Astrocyte of the spinal cord (primary cell): ENCODE data around the gene HBB.

Experiments used
- DNase-seq: peaks from one replicate; pipeline ENCODE4 v3.0.0; 2011; ENCODE audit warnings: low read depth, low spot score
- H3K4me3 ChIP-seq: 2 replicates; pipeline ENCODE4 v1.5.1; 2011; ENCODE audit warnings: low read depth, mild to moderate bottlenecking, low read length, moderate library complexity
- CTCF ChIP-seq: IDR thresholded peaks from 2 replicates; pipeline ENCODE4 v1.5.1; 2012; ENCODE audit warnings: low read depth, mild to moderate bottlenecking, low read length, inconsistent platforms
- in situ Hi-C: cut with HindIII; loops from 2 replicates; pipeline ENCODE4 v1.10.0; 2017; ENCODE audit warnings: low sequenced_read_pairs

The HBB gene

GRCh38 chr11:5196067-5196466, 30.8 kb downstream of the HBB start:
- in situ Hi-C loops: no loop called here
- no peak for DNase-seq
- TF ChIP-seq CTCF: no peak
- H3K4me3 ChIP-seq: no peak overlapping the region

GRCh38 chr11:5192738-5193137, 34.1 kb downstream of the HBB start:
- H3K4me3 ChIP-seq: no peak overlapping the region
- no peak for DNase-seq
- in situ Hi-C loops: no loop called here
- no peak for TF ChIP-seq CTCF

GRCh38 chr11:5188201-5188600, 38.7 kb downstream of the HBB start:
- no peak overlapping the region for H3K4me3 ChIP-seq
- in situ Hi-C loops: no loop called here
- no peak for TF ChIP-seq CTCF
- no peak for DNase-seq

- DNase-seq: no peak
- TF ChIP-seq CTCF: no peak
- in situ Hi-C loops: no loop called here
- no peak overlapping the region for H3K4me3 ChIP-seq
These were observed 48.6 kb downstream of the HBB start for GRCh38 chr11:5178046-5178837.
